Measurements from ENCODE around the gene PSTK.

The PSTK gene

DNA sequence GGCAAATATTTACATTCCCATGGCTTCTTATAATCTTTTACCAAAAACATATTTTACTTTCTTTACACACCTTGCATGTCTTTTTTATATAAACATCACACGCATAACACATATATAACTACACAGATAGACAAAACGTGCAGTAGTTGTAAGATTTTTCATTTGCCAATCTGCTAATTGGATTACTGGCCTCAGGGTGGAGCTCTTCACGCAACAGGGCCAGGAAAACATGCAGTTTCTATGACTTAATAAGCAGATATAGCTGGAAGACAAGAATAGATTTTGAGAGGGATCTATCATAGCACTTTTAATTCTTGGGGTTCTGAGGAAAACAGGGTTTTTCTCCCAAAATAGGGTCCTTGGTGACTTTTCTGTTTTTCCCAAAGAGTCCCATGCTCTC is 41.3 kb downstream of the PSTK start:
- DNase-seq, result no peak

- no peak for DNase-seq
These were observed 44.3 kb downstream of the PSTK start for GRCh38 chr10:123024540-123024939.

- DNase-seq, result no peak
These were observed 46.1 kb downstream of the PSTK start for GRCh38 chr10:123026302-123026701.

GRCh38 chr10:123027861-123028260 is 47.7 kb downstream of the PSTK start:
- no peak for DNase-seq

GRCh38 chr10:123031124-123031523 is 50.9 kb downstream of the PSTK start:
- no peak for DNase-seq

DNA sequence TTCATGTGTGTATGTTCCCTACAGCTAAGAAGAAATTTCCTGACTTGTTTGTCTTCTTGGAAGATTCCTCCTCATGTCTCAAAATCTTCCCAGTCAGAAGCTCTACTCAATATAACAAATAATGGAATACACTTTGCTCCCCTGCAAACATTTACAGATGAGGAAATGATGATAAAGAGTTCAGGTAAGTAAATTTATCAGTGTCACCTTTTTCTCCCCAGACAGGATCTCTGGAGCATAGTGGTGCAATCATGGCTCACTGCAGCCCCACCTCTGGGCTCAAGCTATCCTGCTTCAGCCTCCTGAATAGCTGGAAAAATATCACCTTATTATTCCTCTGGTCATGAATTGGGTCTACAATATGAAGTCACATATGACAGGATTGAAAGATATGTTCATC is 54.1 kb downstream of the PSTK start:
- no peak for DNase-seq

GRCh38 chr10:123035467-123036086 is 55.4 kb downstream of the PSTK start:
- no peak for DNase-seq

DNA sequence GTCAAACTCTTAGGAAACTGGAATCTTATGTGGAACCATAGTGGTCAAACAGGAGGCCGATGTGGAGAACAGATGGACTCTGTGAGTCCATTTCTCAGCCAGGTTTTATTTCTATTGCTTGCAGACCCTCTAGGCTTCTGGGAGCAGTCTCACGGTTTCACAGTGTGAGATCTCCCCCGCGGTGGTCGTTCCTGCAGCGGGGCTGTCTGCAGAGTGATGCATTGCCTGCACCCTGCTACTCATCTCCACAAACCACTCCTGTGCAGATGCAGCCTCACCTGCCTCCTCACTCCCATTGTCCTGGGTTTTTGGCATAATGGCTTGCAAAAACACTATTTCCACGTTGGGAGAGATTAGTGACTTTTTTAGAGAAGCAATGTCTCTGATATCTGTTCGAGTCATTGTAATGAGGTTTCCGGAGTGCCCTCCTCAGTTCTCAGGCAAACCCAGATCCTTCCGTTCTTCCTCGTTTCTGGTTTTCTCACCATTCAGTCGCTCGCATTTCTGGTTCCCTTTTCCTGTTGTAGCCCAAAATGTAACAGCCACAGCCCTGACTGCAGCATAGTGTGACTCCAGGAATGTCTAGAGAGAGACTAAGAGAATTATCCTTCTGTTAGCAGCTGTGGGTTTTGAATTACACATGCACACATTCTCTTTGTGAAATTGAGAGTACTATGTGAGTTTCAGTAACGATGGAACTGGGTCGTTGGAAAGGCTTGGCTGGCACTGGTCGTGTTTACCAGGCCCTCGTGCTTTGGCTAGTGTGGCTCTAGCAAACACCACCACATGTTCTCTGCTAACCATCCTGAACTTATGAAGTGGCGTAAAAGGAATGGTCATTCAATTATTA is 58.8 kb downstream of the PSTK start:
- DNase-seq, result no peak

DNA sequence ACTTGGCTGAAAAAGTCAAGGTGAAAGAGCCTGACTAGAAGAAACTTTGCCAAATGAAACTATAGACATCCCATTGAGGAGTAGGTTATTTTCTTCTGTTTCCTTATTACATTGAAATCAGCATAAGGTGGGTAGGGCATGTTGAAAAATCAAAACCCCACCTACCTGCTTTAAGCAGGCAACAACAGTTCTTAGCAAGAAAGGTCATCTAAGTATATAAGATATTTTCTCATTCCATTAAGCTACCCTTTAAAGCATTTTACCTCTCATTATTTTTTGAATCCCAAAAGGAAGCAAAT is 59.4 kb downstream of the PSTK start:
- DNase-seq, result no peak

All from SHP77 treated with DMSO at 0.1 percent for 48 hours (cell line).